Measurements from ENCODE around the gene AGAP1.

- TF ChIP-seq POLR2A (IDR thresholded peaks at IDR 0.05): no peak
- no peak for TF ChIP-seq CTCF (IDR thresholded peaks at IDR 0.05)
Observed at GRCh38 chr2:235856151-235856854, 362.5 kb downstream of the AGAP1 start.

Measured in thyroid gland (tissue), 4 donors.